ENCODE results near the gene NUSAP1.
A peak's percentile ranks its signal among the peaks of the same experiment; 100 is the strongest.
"Not testable (repeated sequence)": the region's sequence is repeated elsewhere in the genome, so short reads cannot be mapped to it uniquely, and the experiment has no call there.

Gene NUSAP1

DNA sequence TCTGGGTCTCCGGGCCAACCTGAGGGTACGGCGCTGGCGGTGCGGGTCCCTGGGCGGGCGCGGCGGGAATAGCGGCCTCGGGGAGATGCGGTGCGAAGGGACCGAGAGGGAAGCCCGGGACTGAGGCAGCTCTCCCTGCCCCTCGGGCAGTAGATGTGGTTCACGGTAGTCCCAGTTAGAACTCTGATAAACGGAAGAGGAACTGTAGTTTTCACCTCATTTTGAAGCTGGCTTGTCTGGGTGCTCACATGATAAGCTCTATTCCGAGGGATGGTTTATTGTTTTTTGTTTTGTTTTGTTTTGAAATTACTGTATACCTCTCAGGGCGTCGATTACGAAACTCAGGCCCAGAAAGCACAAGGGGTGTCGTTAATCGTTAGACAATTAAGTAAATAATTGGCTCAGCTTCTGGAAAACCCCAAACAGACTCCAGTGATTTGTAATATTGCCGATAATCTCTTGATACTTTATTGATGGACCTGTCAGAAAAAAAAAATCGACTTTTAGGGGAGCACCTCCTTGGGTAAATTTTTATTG is 413 bp downstream of the NUSAP1 start:
- peak; percentile 52 to 57 for DNase-seq

DNA sequence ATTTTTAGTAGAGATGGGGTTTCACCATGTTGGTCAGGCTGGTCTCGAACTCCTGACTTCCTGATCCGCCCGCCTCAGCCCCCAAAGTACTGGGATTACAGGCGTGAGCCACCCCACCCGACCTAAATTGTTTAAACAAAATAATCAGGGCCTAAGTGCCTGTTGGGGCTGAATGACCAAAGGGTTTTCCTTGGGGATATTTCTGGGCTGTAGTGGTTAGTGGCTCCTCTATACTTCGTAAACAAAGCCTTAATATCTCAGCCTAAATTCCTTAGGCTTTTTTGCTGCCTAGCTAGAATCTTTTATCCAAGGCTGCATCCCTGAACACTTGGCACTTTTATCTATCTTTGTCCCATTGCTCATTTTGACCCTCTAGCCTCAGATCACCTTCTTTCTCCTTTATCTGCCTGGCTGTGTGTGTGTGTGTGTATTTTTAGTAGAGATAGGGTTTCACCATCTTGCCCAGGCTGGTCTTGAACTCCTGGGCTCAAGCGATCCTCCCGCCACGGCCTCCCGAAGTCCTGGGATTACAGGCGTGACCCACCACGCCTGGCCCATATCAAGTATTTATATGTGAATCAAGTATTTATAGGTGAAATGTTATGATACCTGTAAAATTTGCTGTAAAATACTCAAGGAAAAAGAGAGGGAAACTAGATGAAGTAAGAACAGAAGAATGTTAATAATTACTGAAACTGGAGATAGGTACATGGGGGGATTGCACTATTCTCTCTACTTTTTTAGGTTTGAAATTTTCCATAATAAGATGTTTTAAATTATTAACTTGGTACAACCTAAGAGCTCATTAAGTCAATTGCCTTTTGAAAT is 1.8 kb downstream of the NUSAP1 start:
- no peak for DNase-seq

DNA sequence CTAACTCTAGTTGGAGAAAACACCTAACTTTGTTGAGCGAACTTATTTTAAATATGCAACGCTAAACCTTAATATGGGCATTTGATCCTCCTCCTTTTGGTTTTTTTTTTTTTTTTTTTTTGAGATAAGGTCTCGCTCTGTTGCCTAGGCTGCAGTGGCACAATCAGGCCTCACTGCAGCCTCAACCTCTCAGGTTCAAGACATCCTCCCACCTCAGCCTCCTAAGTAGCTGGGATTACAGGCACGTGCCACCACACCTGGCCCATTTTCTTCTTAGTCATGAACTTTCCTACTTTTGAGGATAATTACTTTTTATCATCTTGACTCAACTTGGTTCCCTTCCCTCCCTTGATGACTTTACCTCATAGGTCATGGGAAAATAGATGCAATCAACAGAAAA is 3.9 kb downstream of the NUSAP1 start:
- no peak for DNase-seq

DNA sequence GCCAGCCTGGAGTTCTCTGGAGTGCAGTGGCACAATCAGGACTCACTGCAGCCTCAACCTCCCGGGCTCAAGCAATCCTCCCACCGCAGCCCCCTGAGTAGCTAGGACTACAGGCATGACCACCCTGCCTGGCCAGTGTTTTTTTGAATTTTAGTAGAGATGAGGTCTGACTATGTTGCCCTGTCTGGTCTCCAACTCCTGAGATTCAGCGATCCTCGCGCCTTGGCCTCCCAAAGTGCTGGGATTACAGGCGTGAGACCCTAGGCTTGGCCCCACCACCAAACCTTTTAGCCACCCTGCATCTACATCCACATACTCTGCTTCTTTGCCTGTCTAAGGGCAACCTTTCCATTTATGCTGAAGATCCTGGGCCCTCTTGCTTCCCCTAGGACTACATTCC is 4.4 kb downstream of the NUSAP1 start:
- no peak for DNase-seq

DNA sequence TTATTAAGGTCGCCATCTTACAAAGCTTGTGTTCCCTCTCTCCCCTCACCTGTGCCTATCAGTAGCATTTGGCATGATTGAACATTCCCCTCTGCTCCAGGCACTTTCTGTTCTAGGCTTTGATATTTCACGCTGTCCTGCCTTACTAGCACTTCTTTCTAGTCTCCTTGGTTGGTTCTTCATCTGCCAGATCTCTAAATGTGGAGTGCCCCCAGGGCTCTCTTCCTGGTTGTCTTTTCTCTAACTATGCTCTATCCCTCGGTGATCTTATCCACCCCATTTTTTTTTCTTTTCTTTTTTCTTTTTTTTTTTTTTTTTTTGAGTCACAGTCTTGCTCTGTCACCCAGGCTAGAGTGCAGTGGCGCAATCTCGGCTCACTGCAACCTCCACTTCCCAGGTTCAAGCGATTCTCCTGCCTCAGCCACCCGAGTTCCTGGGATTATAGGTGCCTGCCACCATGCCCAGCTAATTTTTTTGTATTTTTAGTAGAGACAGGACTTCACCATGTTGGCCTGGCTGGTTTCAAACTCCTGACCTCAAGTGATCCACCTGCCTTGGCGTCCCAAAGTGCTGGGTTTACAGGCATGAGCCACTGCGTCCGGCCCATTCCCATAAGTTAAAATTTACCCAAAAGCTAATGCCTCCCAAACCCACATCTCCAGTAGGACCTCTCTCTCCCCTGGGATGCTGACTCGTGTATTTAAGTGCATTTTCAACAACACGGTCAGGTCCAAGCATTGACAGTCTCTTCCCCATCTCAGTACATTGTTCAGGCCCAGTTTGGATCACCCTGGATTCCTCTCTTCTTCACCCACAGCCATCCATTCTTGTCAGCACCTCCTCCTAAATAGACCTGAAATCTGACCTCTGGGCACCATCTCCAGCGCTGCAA is 5.2 kb downstream of the NUSAP1 start:
- DNase-seq, result no peak

DNA sequence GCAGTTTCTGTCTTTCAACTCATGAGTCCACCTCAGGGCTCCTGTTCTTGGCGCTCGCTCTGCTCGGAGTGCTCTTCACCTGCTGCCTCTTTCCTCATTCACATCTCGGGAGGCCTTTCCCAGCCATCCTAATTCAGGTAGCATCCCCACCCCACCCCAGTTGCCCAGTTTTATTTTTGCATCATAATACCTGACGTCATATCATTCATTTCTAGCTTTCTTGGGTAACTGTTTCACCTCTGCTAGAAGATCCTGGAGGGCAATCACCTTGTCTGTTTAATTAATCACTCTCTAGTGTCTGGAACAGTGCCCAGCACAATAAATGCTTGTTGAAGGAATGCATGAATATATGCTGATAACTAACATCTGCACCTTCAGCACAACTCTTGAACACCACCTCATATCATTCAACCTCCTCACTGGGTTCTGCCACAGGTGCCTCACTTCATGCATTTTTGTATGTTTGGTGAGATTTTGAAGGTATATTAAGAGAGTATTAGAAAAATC is 7.6 kb downstream of the NUSAP1 start:
- no peak for DNase-seq

DNA sequence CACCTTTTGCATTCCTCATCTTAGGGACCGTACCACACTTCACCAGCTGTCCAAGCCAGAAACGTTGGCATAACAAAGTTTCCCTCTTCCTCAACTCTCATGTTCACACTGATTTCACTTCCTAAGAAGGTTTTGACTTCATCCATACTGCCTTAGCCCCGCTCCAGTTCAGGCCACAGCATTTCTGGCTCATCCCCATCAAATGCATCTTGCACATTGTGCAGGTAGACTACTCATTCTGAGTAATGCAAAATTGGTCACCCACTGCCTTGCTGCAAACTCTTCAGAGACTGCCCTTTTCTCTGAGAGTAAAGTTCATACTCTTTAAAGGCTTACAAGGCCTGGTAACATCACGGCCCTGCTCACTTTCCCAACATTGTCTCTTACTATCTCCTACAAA is 8.8 kb downstream of the NUSAP1 start:
- no peak for DNase-seq

DNA sequence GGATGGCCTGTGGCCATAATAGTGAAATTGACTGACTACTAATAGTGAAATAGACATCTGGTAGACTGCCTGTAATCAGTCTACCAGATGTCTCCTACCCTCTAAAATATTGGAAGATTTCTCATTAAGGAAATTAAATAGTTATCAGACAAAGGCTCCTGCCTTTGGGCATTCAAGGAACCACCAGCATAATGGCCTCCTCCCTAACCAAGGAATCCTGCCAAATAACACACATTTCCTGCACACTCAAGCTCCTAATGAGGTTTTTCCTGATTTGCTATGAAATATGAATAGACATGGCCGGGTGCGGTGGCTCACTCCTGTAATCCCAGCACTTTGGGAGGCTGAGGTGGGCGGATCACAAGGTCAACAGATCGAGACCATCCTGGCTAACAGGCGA is 14.6 kb downstream of the NUSAP1 start:
- DNase-seq, result no peak

DNA sequence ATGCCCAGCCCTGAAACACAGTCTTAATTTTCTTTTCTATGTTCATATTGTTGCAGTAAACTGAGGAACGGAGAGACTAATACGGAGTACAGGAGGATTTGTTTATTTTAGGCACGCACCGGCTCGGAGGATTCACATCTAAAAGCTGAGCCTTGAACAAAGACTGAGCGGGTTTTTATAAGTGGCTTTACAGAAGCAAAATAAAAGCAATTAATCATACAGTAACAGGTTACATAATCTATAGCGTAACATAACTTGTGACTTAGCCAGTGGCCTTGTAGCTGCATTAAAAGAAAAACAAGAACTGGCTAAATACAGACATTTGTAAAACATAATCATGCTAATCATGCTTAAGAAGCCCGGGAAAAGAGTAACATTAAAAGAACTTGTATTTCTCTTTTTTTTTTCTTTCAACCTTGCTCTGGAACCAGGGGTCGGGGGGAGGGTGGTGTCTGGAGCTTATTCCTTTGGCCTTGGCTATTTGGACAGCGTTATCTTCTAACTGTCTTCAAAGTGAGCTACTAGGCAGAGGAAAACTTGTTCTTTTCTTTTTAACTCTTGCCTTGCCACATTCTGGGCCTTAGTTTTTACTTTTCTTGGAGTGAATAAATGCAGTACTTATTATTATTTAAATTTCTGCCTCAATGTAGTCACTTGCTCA is 17.5 kb downstream of the NUSAP1 start:
- no peak for DNase-seq

DNA sequence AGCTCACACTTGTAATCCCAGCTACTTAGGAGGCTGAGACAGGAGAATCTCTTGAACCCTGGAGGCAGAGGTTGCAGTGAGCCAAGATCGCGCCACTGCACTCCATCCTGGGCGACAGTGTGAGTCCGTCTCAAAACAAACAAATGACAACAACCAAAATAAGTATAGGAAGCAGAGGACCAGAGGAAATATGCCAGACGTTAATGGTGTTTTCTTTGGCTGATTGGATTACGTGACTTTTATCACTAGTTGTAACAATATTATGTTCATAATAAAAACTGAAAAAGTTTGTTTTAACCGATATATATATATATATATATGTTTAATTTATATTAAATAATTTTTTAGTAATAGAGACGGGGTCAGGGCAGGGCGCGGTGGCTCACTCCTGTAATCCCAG is 21.7 kb downstream of the NUSAP1 start:
- DNase-seq, result no peak

DNA sequence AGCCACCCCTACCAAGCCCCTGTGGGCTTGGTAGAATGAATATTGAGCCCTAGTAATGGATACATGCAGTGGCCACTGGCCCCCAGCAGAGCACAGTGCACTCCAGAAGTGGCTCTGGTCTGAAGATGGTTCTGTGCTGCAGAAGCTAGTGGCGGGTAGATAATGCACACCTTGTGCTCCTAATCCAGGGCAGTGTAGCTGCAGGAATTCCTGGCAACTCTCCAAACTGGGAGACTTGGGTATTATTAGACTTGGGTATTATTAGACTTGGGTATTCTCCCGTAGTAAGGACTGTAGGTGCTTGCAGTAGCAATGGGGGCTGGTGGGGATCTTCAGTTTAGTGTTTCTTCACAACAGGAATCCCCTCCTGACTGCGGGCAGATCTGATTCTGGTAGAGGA is 34.7 kb downstream of the NUSAP1 start:
- DNase-seq, result no peak

DNA sequence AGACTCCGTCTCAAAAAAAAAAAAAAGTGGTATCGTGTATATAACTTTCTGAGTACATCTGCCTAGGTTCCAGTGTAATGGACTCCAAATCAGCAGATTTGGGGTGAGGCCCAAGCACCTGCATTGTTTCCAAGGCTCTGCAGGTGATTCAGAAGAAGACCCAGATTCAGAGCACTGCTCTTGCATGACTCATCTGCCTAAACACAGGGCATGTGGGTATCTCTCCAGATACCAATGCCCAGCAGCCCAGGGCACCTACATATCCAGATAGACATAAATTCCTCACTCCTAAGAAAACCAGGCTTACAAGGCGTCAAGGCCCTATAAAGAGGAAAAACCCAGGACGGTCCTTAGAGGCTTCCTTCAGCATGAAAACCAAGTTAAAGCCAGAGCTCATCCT is 45.3 kb downstream of the NUSAP1 start:
- DNase-seq, result no peak

DNA sequence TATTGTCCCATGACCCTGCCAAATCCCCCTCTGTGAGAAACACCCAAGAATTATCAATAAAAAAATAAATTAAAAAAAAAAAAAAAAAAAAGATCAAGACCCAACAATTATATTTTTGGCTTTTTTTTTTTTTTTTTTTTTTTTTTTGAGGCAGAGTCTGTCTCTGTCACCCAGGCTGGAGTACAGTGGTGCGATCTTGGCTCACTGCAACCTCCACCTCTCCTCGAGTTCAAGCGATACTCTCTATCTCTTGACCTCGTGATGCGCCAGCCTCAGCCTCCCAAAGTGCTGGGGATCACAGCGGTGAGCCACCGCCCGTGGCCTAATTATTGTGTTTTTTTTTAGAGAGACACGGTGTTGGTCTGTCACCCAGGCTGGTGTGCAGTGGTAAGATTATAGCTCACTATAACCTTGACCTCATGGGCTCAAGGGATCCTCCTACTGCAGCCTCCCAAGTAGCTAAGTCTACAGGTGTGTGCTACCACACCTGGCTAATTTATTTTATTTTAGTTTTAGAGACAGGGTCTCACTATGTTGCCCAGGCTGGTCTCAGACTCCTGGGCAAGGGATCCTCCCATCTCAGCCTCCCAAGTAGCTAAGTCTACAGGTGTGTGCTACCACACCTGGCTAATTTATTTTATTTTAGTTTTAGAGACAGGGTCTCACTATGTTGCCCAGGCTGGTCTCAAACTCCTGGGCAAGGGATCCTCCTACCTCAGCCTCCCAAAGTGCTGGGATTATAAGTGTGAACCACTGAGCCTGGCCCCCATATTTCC is 51.5 kb downstream of the NUSAP1 start:
- DNase-seq, result not testable (repeated sequence)

DNA sequence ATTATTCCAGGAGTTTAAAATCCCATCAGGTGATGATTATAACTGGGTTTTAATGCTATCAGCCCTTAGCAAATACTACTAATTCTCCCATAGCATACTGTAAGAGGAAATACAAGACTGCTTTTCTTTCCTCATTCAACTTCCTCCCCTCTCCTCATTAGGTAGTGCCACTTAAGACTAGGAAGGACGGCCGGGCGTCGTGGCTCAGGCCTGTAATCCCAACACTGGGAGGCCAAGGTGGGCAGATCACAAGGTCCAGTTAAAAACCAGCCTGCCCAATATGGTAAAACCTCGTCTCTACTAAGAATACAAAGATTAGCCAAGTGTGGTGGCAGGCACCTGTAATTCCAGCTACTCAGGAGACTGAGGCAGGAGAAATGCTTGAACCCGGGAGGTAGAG is 55.0 kb downstream of the NUSAP1 start:
- no peak for DNase-seq

DNA sequence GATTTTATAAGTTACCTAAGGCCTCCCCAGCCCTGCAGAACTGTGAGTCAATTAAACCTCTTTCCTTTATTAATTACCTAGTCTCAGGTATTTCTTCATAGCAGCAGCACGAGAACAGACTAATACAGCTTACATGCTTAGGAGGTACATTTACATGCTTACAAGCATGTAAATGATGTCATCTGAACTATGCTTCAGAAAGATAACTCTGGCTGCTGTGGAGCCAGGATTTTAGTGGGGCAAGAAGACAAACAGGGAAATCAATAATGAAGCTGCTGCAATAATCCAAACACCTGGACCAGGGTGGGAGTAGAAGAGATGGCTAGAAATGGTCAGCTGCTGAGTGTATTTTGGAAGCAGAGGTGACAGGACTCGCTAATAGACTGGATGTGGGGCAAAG is 60.0 kb downstream of the NUSAP1 start:
- no peak for DNase-seq

DNA sequence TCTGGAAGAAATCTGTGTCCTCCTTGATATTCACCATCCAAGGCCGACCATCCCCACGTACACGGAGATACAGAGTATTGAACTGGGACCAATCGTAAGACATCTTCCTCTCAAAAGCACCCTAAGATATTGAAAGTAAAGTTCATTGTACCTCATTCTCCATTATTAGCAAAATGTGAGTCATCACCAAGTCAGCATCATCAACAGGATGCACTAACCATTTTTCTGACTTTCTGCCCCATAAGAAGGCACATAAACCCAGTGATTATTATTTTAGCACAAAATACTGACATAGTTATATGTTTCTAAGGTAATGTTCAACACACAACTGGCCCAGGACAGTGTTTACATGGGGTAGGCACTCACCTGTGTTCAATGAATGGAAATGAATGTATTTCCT is 62.2 kb downstream of the NUSAP1 start:
- DNase-seq, result no peak

DNA sequence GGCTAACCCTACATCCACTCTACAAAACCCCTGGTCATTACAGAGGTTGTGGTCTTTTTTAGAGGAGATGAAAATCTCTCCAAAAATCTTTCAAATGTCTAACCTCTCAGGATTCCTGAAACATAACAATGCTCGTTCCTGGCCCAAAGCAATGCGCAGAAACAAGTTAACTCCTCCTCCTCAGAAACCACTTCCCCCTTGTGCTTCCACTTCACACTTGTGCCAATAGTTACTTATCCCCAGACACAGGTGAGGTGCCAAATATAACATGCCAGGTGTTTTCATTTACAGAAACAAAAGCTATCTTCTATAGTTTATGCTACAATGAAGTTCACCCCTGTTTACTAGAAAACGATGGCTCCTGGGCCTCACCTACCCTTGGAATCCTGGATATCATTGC is 63.4 kb downstream of the NUSAP1 start:
- DNase-seq, result no peak

DNA sequence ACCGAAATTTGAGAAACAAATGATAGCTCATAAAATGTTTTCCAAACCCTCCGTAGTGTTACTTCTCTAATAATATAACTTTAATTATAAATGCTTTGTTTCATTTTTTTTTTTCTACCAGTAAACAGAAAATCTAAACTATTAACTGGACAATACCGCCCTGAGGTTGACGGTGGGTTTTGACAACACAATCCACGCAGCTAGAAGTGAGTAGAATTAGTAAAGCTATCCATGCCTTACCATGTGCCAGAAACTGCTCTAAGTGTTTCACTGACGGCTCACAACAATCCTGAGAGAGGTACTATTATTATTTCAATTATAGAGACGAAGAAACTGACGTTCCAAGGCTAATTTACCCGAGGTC is 69.2 kb downstream of the NUSAP1 start:
- DNase-seq, result no peak

DNA sequence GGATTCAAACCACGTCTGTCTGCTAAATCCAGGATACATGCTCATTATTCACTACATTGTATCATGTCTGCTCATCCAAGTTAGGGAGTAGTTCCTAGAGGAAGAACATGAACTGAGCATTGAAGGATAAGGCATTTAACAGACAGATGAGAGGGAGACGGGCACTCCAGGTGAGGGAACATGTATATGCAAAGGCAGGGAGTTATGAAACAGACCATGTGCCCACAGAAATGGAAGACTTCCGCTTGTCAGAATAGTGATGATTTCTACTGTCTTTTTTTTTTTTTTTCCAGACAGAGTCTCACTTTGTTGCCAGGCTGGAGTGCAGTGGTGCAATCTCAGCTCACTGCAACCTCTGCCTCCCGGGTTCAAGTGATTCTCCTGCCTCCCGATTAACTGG is 74.7 kb downstream of the NUSAP1 start:
- DNase-seq, result no peak

DNA sequence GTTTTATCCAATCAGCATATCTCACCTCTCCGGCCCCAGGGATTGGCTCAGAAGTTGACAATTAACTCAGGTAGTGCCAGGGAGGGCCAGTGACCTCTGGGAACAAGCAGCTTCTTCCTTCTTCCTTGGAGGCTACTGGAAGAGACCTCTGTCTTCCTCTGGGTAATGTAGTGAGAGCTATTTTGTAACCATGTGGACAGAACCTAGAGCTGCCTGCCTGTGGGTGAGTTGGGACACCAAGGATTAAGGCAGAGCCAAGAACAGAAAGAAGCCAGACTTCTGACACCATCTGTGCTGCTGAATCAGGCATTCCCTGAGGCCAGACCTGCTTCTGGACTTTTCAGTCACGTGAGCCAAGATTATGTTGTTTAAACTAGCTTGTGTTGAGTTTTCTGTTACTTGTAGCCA is 75.6 kb downstream of the NUSAP1 start:
- no peak for DNase-seq

DNA sequence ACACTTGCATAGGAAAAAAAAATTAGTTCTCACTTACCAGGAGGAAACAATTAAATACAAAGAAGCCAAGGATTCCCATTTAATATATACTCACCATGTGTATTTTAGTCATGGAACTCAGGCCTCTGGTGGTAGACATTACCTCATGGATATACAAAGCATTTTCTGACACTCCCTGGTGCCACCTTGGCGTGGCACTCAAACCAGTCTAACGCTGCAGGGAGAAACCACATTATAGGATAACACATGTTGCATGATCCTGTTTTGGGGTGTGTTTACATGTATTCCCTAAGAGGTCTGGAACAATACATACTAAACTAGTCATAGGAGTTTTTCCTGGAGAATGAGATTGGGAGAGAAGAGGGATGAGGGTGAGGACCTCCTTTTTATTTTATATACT is 78.3 kb downstream of the NUSAP1 start:
- DNase-seq, result no peak

DNA sequence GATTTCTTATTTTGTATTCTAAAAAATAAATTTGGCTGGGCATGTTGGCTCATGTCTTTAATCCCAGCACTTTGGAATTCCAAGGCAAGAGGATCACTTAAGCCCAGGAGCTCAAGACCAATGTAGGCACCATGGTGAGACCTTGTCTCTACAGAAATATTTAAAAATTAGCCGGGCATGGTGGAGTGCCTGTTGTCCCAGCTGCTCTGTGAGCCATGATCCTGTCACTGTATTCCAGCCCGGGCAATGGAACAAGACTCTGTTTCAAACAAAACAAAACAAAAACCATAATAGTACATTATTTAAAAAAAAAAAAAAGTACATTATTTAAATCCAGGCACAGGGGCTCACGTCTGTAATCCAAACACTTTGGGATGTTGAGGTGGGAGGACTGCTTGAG is 78.8 kb downstream of the NUSAP1 start:
- no peak for DNase-seq
